ENCODE data around the gene PCDHGA6. TPM values are rescaled to one million over a fixed set of nuclear protein-coding genes. Genes with fewer than 3 reads are reported as not detected.
"Not testable (repeated sequence)": the region's sequence is repeated elsewhere in the genome, so short reads cannot be mapped to it uniquely, and the experiment has no call there.

Gene PCDHGA6
- total RNA-seq, 8 experiments from 2014 or later, result 0.11 to 6.9 (median 0.88) TPM

DNA sequence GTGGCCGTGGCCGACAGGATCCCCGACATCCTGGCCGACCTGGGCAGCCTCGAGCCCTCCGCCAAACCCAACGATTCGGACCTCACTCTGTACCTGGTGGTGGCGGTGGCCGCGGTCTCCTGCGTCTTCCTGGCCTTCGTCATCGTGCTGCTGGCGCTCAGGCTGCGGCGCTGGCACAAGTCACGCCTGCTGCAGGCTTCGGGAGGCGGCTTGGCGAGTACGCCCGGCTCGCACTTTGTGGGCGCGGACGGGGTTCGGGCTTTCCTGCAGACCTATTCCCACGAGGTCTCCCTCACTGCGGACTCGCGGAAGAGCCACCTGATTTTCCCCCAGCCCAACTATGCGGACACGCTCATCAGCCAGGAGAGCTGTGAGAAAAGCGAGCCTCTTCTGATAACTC lies 27.7 kb upstream of the PCDHGA6 start:
- ATAC-seq (replicated peaks in 6 of 8); H3K4me3 ChIP-seq; H3K4me1 ChIP-seq (replicated peaks in 1 of 2); H3K27ac ChIP-seq; in situ Hi-C loops (cut with MboI; ENCODE audit: low pct_unique_long_range_greater_than_20kb in 2 of 9, low sequenced_read_pairs in 9 of 9, unreplicated experiment in 9 of 9): not testable (repeated sequence)
- WGBS, 10 experiments, result 89 to 100% methylated on average over 1 to 3 of the region's 35 CpGs; no CpG with 5 or more reads in 8 of the 10 experiments

DNA sequence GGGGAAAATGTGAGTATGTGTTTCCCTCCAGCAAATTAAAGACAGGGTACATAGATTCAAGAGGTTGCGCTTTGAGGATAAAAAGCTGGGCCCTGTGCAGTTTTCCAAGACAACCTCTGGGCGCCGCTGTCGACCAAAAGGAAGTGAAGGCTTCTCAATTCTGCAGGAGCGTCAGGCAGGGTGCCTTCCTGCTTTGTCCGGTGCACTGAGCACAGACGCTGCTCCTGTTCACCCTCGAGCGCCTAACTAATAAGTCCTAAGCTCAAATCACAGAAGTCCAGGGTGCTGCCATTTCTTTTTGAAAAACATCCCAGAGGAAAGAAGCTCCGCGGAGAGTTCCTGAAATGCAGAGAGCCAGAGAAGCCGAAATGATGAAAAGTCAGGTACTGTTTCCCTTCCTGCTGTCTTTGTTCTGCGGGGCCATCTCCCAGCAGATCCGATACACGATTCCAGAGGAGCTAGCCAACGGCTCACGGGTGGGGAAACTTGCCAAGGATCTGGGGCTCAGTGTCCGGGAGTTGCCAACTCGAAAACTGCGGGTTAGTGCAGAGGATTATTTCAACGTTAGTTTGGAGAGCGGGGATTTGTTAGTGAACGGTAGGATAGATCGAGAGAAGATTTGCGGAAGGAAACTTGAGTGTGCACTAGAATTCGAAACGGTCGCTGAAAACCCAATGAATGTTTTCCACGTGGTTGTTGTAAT lies 23.6 kb upstream of the PCDHGA6 start, which contains the start of gene PCDHGB1:
TSS of gene PCDHGB1 (plus strand) at position 183 of the 703 bp plus-strand sequence. CDS start at position 345, 162 bp downstream.
- H3K4me1 ChIP-seq (replicated peaks in 1 of 2), result no peaks in the 10 kb centered on the region
- WGBS, 10 experiments, result 20 to 95% (median 52%) methylated on average over 4 to 27 of the region's 29 CpGs; no CpG with 5 or more reads in 1 of the 10 experiments
- peak in 2 of 8 experiments; percentile 42 to 91 for ATAC-seq (replicated peaks in 6 of 8)
- H3K27ac ChIP-seq, result no peak within 1 kb of the TSS
- H3K4me3 ChIP-seq, result no peak within 1 kb of the TSS
- in situ Hi-C loops (cut with MboI; ENCODE audit: low pct_unique_long_range_greater_than_20kb in 2 of 9, low sequenced_read_pairs in 9 of 9, unreplicated experiment in 9 of 9), result no loop called here

DNA sequence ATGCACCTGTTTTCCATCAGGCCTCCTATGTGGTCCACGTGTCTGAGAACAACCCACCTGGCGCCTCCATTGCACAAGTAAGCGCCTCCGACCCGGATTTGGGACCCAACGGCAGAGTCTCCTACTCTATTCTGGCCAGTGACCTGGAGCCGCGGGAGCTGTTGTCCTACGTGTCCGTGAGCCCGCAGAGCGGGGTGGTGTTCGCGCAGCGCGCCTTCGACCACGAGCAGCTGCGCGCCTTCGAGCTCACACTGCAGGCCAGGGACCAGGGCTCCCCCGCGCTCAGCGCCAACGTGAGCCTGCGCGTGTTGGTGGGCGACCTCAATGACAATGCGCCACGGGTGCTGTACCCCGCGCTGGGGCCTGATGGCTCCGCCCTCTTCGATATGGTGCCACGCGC lies 22.1 kb upstream of the PCDHGA6 start:
- 80 to 97% (median 93%) methylated on average over 1 to 10 of the region's 36 CpGs; no CpG with 5 or more reads in 7 of the 10 experiments for WGBS, 10 experiments

DNA sequence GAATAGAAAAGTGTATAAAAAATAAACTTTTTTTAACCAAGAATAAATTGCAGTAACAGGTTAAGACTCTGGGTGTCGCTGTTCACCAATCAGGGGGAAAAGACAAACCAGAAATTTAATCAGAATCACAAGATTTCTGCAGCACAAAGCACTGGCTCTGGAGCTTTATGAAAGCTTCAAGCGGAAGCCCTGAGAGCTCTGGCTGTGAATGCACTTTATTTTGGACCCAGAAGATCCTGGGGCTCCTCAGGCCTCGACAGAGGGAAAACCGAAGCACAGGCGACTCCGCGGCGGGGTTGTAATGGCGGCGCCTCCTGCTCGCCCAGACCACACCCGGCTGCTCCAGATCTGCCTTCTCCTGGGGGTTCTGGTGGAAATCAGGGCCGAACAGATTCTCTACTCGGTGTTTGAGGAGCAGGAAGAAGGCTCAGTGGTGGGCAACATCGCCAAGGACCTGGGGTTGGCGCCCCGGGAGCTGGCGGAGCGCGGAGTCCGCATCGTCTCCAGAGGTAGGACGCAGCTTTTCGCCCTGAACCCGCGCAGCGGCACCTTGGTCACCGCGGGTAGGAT lies 18.7 kb upstream of the PCDHGA6 start, which contains the start of gene PCDHGA4:
TSS of gene PCDHGA4 (plus strand) at position 122 of the 570 bp plus-strand sequence. CDS start at position 209, 87 bp downstream.
- no peak within 1 kb of the TSS for H3K4me3 ChIP-seq
- whole genome bisulfite sequencing, 10 experiments, result 0 to 90% (median 30%) methylated on average over 1 to 16 of the region's 29 CpGs; no CpG with 5 or more reads in 1 of the 10 experiments
- ATAC-seq (replicated peaks in 6 of 8), result peak in 1 of 8 experiments; percentile 23

More for the DNA sequence above, 22.1 kb upstream of the PCDHGA6 start:
- in situ Hi-C loops (cut with MboI; ENCODE audit: low pct_unique_long_range_greater_than_20kb in 2 of 9, low sequenced_read_pairs in 9 of 9, unreplicated experiment in 9 of 9), result no loop called here
- no peak overlapping the region for H3K27ac ChIP-seq
- H3K4me3 ChIP-seq, result no peak overlapping the region
- H3K4me1 ChIP-seq (replicated peaks in 1 of 2), result no peaks in the 10 kb centered on the region
- no peak for ATAC-seq (replicated peaks in 6 of 8)

DNA sequence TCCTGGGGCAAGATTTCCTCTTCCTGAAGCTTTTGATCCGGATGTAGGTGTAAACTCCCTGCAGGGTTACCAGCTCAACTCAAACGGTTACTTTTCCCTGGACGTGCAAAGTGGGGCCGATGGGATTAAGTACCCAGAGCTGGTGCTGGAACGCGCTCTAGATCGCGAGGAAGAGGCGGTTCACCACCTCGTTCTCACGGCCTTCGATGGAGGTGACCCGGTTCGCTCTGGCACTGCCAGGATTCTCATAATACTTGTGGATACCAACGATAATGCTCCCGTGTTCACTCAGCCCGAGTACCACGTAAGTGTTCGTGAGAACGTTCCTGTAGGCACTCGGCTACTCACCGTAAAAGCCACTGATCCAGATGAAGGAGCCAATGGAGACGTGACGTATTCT lies 18.1 kb upstream of the PCDHGA6 start:
- WGBS, 10 experiments, result 47 to 100% (median 87%) methylated on average over 1 to 18 of the region's 24 CpGs; no CpG with 5 or more reads in 3 of the 10 experiments
- Histone ChIP-seq H3K4me1 (replicated peaks in 1 of 2) (no peaks in the 10 kb centered on the region), H3K4me3 (no peak overlapping the region), H3K27ac (no peak overlapping the region)
- ATAC-seq (replicated peaks in 6 of 8), result no peak
- in situ Hi-C loops (cut with MboI; ENCODE audit: low pct_unique_long_range_greater_than_20kb in 2 of 9, low sequenced_read_pairs in 9 of 9, unreplicated experiment in 9 of 9), result no loop called here

More for the DNA sequence above, 18.7 kb upstream of the PCDHGA6 start, which contains the start of gene PCDHGA4:
- Histone ChIP-seq H3K27ac (no peak within 1 kb of the TSS), H3K4me1 (replicated peaks in 1 of 2) (no peaks in the 10 kb centered on the region)
- in situ Hi-C loops (cut with MboI; ENCODE audit: low pct_unique_long_range_greater_than_20kb in 2 of 9, low sequenced_read_pairs in 9 of 9, unreplicated experiment in 9 of 9), result no loop called here

DNA sequence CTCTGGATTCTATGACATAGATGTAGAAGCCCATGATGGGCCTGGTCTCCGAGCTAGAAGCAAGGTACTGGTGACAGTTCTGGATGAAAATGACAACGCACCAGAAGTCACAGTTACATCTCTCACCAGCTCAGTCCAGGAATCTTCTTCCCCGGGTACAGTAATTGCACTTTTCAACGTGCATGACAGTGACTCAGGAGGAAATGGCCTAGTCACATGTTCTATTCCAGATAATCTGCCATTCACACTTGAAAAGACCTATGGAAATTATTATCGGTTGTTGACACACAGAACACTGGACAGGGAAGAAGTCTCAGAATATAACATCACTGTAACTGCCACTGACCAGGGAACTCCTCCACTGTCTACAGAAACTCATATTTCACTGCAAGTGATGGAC lies 17.6 kb upstream of the PCDHGA6 start:
- 34 to 92% (median 78%) methylated on average over 2 to 4 of the region's 5 CpGs; no CpG with 5 or more reads in 4 of the 10 experiments for WGBS, 10 experiments
- no peak for ATAC-seq (replicated peaks in 6 of 8)

DNA sequence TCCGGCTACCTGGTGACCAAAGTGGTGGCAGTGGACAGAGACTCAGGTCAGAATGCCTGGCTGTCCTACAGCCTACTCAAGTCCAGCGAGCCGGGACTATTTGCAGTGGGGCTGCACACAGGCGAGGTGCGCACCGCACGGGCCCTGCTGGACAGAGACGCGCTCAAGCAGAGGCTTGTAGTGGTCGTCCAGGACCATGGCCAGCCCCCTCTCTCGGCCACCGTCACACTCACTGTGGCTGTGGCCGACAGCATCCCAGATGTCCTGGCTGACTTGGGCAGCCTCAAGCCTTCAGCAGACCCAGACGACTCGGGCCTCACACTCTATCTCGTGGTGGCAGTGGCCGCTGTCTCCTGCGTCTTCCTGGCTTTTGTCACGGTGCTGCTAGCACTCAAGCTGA lies 16.7 kb upstream of the PCDHGA6 start:
- H3K27ac ChIP-seq, result no peak overlapping the region
- no peak overlapping the region for H3K4me3 ChIP-seq
- no peak for ATAC-seq (replicated peaks in 6 of 8)
- WGBS, 10 experiments, result 51 to 90% methylated on average over 2 to 6 of the region's 19 CpGs; no CpG with 5 or more reads in 8 of the 10 experiments
- H3K4me1 ChIP-seq (replicated peaks in 1 of 2), result no peaks in the 10 kb centered on the region
- in situ Hi-C loops (cut with MboI; ENCODE audit: low pct_unique_long_range_greater_than_20kb in 2 of 9, low sequenced_read_pairs in 9 of 9, unreplicated experiment in 9 of 9), result no loop called here

More for the DNA sequence above, 17.6 kb upstream of the PCDHGA6 start:
- H3K27ac ChIP-seq, result no peak overlapping the region
- H3K4me3 ChIP-seq, result no peak overlapping the region
- H3K4me1 ChIP-seq (replicated peaks in 1 of 2), result no peaks in the 10 kb centered on the region
- in situ Hi-C loops (cut with MboI; ENCODE audit: low pct_unique_long_range_greater_than_20kb in 2 of 9, low sequenced_read_pairs in 9 of 9, unreplicated experiment in 9 of 9), result no loop called here

DNA sequence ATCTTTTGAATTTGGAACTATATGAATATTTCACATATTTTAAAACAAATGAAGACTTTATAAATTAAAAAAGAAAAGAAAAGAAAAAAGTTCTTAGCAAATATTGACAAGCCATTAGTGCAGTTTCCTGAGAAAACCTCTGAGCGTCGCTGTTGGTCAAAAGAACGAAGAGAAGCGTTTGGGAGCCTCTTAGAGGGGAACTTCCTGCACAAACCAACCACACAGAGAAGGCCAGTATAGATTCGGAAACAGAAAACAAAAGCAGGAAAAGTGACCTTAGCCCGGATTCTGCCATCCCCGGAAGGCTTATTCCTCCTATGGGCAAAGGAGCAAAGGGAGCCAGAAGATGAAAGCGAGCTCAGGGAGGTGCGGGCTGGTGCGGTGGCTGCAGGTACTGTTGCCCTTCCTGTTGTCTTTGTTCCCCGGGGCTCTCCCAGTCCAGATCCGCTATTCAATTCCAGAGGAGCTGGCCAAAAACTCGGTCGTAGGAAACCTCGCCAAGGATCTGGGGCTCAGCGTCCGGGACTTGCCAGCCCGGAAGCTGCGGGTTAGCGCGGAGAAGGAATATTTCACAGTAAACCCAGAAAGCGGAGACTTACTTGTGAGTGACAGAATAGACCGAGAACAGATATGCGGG lies 13.8 kb upstream of the PCDHGA6 start, which contains the start of gene PCDHGB2:
TSS of gene PCDHGB2 (plus strand) at position 205 of the 637 bp plus-strand sequence. CDS start at position 347, 142 bp downstream.
- Histone ChIP-seq H3K4me1 (replicated peaks in 1 of 2) (no peaks in the 10 kb centered on the region), H3K4me3 (no peak within 1 kb of the TSS), H3K27ac (no peak within 1 kb of the TSS)
- whole genome bisulfite sequencing, 10 experiments, result 3 to 92% (median 57%) methylated on average over 4 to 22 of the region's 24 CpGs
- in situ Hi-C loops (cut with MboI; ENCODE audit: low pct_unique_long_range_greater_than_20kb in 2 of 9, low sequenced_read_pairs in 9 of 9, unreplicated experiment in 9 of 9), result no loop called here
- no peak for ATAC-seq (replicated peaks in 6 of 8)

DNA sequence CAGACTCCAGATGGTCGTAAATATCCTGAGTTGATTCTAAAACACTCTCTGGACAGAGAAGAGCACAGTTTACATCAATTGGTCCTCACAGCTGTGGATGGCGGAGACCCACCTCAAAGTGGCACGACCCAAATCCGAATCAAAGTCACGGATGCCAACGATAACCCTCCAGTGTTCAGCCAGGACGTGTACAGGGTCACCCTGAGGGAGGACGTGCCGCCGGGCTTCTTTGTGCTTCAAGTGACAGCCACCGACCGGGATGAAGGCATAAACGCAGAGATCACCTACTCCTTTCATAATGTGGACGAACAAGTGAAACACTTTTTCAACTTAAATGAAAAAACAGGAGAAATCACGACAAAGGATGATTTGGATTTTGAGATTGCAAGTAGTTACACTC lies 13.0 kb upstream of the PCDHGA6 start:
- Histone ChIP-seq H3K27ac (no peak overlapping the region), H3K4me1 (replicated peaks in 1 of 2) (no peaks in the 10 kb centered on the region), H3K4me3 (no peak overlapping the region)
- in situ Hi-C loops (cut with MboI; ENCODE audit: low pct_unique_long_range_greater_than_20kb in 2 of 9, low sequenced_read_pairs in 9 of 9, unreplicated experiment in 9 of 9), result no loop called here
- ATAC-seq (replicated peaks in 6 of 8), result no peak
- WGBS, 10 experiments, result 0 to 95% (median 84%) methylated on average over 1 to 15 of the region's 15 CpGs

DNA sequence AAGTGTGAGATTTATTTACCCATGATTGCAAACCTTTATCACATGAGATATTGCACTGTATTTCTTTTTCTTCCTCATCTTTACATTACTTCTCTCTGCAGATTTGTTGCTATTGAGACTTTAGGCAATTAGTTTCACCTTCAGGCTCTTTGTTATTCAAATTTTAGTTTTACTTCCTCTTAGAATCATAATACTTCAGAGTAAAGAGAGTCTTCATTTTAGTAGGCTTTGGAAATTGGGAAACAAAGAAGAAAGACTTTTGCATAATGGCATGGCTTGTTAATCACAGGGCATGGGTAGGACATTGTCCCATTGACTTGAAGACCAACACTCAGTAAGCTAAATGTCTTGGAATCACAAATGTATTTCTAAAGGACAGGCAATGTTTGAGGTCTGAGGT lies 11.0 kb upstream of the PCDHGA6 start:
- no peak overlapping the region for H3K27ac ChIP-seq
- no peak overlapping the region for H3K4me3 ChIP-seq
- ATAC-seq (replicated peaks in 6 of 8), result no peak
- no peaks in the 10 kb centered on the region for H3K4me1 ChIP-seq (replicated peaks in 1 of 2)
- in situ Hi-C loops (cut with MboI; ENCODE audit: low pct_unique_long_range_greater_than_20kb in 2 of 9, low sequenced_read_pairs in 9 of 9, unreplicated experiment in 9 of 9), result no loop called here

DNA sequence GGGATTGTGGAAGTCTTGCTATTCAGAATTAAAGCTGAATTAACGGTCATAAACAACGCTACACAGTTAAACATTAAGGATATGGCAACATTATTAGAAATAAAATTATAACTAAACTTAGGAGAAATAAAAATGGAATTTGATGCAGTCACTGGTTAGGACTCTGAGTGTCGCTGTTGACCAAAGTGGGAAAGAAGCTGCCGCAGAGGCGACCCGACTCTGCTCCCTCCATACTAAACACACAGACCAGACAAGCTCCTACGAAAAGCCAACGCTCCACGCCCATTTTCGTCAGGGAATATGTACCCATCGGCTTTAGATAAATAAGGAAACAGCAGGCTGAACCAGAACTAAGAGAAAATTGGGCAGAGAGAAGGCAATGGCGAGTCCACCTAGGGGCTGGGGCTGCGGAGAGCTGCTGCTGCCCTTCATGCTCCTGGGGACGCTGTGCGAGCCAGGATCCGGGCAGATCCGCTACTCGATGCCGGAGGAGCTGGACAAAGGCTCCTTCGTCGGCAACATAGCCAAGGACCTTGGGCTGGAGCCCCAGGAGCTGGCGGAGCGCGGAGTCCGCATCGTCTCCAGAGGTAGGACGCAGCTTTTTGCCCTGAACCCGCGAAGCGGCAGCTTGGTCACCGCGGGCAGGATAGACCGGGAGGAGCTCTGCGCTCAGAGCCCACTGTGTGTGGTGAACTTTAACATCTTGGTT lies 9.6 kb upstream of the PCDHGA6 start, which contains the start of gene PCDHGA5:
TSS of gene PCDHGA5 (plus strand) at position 211 of the 709 bp plus-strand sequence. CDS start at position 380, 169 bp downstream.
- in situ Hi-C loops (cut with MboI; ENCODE audit: low pct_unique_long_range_greater_than_20kb in 2 of 9, low sequenced_read_pairs in 9 of 9, unreplicated experiment in 9 of 9), result no loop called here
- WGBS, 10 experiments, result 0 to 95% (median 90%) methylated on average over 3 to 29 of the region's 34 CpGs
- Histone ChIP-seq H3K4me3 (no peak within 1 kb of the TSS), H3K27ac (no peak within 1 kb of the TSS), H3K4me1 (replicated peaks in 1 of 2) (no peaks in the 10 kb centered on the region)
- ATAC-seq (replicated peaks in 6 of 8), result peak in 1 of 8 experiments; percentile 48

DNA sequence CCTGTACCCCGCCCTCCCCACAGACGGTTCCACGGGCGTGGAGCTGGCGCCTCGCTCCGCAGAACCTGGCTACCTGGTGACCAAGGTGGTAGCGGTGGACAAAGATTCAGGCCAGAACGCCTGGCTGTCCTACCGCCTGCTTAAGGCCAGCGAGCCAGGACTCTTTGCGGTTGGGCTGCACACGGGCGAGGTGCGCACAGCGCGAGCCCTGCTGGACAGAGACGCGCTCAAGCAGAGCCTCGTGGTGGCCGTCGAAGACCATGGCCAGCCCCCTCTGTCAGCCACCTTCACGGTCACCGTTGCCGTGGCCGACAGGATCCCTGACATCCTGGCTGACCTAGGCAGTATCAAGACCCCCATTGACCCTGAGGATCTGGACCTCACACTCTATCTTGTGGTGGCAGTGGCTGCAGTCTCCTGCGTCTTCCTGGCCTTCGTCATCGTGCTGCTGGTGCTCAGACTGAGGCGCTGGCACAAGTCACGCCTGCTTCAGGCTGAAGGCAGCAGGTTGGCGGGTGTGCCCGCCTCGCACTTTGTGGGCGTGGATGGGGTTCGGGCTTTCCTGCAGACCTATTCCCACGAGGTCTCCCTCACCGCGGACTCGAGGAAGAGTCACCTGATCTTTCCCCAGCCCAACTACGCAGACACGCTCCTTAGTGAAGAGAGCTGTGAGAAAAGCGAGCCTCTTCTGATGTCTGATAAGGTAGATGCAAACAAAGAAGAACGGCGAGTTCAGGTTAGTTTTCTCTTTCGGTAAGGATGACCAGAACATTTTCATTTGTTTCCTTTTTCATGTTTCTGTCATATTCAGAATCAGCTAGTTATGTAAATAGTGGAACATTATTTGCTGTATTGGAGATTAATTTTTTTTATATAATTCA lies 7.4 kb upstream of the PCDHGA6 start:
- 29 to 96% (median 88%) methylated on average over 5 to 20 of the region's 46 CpGs for WGBS, 10 experiments
- H3K4me3 ChIP-seq, result no peak overlapping the region
- H3K4me1 ChIP-seq (replicated peaks in 1 of 2), result no peaks in the 10 kb centered on the region
- no peak overlapping the region for H3K27ac ChIP-seq
- no peak for ATAC-seq (replicated peaks in 6 of 8)
- in situ Hi-C loops (cut with MboI; ENCODE audit: low pct_unique_long_range_greater_than_20kb in 2 of 9, low sequenced_read_pairs in 9 of 9, unreplicated experiment in 9 of 9), result no loop called here
